Amygdala (tissue), 56 donors: Measurements from ENCODE around the gene RSBN1.
"Not testable (repeated sequence)": the region's sequence is repeated elsewhere in the genome, so short reads cannot be mapped to it uniquely, and the experiment has no call there.

ENCODE experiments used
- DNase-seq, 56 donors: peaks; one replicate each; lab custom pipeline; 2025; lab: John Stamatoyannopoulos, UW

RSBN1 gene

GRCh38 chr1:113783254-113784103 is 28.8 kb downstream of the RSBN1 start:
- peak in 7 of 56 donors; percentile 2 to 31 (median 9) for DNase-seq

GRCh38 chr1:113782406-113782805 is 29.9 kb downstream of the RSBN1 start:
- no peak for DNase-seq

GRCh38 chr1:113780374-113781146 is 31.7 kb downstream of the RSBN1 start:
- DNase-seq: no peak

GRCh38 chr1:113779542-113779941 is 32.7 kb downstream of the RSBN1 start:
- DNase-seq: no peak

GRCh38 chr1:113777561-113777960 is 34.7 kb downstream of the RSBN1 start:
- DNase-seq: no peak

GRCh38 chr1:113770031-113770430 is 42.2 kb downstream of the RSBN1 start:
- no peak for DNase-seq

GRCh38 chr1:113769601-113769970 is 42.7 kb downstream of the RSBN1 start:
- no peak for DNase-seq

GRCh38 chr1:113768916-113769600 is 43.2 kb downstream of the RSBN1 start:
- no peak for DNase-seq

- DNase-seq: no peak
Observed at GRCh38 chr1:113765306-113766230, 46.7 kb downstream of the RSBN1 start.

- peak in 8 of 56 donors; percentile 3 to 36 (median 10) for DNase-seq
Observed at GRCh38 chr1:113763661-113764060, 48.6 kb downstream of the RSBN1 start.

- no peak for DNase-seq
Observed at GRCh38 chr1:113761937-113762336, 50.3 kb downstream of the RSBN1 start.

- no peak for DNase-seq
Observed at GRCh38 chr1:113760102-113761080, 51.9 kb downstream of the RSBN1 start.

- peak in 43 of 56 donors; percentile 6 to 80 (median 49) for DNase-seq
Observed at GRCh38 chr1:113759333-113760101, 52.8 kb downstream of the RSBN1 start, which contains the start of gene PHTF1. Gene PHTF1 (minus strand): TSS chr1:113759486. CDS start chr1:113758703, 783 bp downstream.

- DNase-seq: peak in 41 of 56 donors; percentile 23 to 81 (median 60)
Observed at GRCh38 chr1:113758631-113759332, 53.5 kb downstream of the RSBN1 start.

GRCh38 chr1:113756461-113756860 is 55.8 kb downstream of the RSBN1 start:
- DNase-seq: no peak

GRCh38 chr1:113753333-113753732 is 58.9 kb downstream of the RSBN1 start:
- DNase-seq: not testable (repeated sequence)

- no peak for DNase-seq
Observed at GRCh38 chr1:113751516-113751915, 60.8 kb downstream of the RSBN1 start.
